HG03039 (cell line): ENCODE data around the gene FCN2.
"Not testable (repeated sequence)": the region's sequence is repeated elsewhere in the genome, so short reads cannot be mapped to it uniquely, and the experiment has no call there.

Experiments used
- ATAC-seq: cut with Tn5 transposase; IDR thresholded peaks from one replicate; pipeline ENCODE4 v1.9.1; 2021; ENCODE audit warnings: mild to moderate bottlenecking, moderate library complexity; ENCODE audit not compliant: unreplicated experiment

FCN2 gene

DNA sequence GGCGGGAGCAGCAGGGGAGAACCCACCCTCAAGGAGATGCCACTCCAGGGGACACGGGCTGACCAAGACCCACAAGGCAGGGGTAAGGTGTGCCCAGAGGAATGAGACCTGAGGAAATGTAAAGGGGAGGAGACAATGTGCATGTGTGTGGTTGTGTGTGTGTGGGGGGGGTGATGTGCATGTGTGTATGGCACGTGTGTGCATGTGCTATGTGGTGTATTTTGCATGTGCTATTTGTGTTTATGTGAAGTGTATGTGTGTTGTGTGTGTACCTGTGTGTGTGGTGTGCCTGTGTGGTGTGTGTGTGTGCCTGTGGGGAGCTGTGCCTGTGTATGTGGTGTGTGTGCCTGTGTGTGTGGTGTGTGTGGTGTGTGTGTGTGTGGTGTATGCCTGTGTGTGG, 33.5 kb upstream of the FCN2 start:
- no peak for ATAC-seq

DNA sequence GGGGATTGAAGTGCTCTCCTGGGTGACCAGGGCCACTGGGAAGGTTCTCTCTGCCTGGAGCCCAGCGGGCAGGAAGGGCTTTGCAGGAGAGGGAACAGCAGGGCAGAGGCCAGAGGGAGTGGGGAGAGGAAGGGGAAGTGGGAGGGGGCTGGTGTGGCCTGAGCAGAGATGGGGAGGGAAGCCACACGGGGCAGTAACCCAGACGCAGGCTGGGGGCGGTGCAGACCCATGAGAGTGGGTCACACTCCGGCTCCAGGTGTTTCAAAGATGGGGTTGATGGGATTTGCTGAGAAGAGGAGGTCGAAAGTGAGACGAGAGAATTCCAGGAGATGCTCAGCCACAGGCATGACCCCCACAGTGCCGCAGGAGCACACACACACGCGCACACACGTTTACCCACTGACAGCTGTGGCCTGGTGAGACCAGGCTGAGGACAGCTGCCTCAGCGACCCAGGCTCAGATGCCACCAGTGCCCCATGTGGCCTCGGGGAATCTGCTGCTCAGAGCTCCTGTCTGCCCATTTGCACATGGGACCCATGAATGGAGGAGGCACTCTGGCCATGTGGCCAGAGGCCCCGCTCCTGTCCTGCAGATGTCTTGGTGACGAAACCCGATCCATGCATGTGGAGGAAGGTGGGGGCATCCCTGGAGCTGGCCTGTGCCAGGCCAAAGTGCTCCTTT, 32.7 kb upstream of the FCN2 start:
- ATAC-seq = no peak

DNA sequence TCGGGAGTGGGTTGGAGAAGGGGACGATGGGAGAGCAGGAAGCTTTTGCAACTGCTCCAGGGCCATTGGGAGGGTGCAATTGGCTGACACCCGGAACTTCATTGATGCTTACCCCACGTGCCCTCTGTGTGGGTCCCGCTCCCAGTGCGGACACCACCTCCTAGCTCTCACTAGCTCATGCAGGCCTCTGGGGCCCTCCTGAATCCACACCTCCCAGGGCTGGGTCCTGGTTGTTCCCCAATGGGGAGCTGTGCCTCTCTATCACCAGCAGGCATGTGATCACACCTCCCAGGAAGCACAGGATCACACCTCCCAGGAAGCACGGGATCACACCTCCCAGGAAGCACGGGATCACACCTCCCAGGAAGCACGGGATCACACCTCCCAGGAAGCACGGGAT, 32.1 kb upstream of the FCN2 start:
- no peak for ATAC-seq

DNA sequence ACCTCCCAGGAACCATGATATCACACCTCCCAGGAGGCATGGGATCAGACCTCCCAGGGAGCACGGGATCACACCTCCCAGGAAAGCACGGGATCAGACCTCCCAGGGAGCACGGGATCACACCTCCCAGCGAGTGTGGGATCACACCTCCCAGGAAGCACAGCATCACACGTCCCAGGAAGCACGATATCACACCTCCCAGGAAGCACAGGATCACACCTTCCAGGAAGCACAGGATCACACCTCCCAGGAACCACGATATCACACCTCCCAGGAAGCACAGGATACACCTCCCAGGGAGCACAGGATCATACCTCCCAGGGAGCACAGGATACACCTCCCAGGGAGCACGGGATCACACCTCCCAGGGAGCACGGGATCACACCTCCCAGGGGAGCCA, 30.0 kb upstream of the FCN2 start:
- ATAC-seq = no peak

DNA sequence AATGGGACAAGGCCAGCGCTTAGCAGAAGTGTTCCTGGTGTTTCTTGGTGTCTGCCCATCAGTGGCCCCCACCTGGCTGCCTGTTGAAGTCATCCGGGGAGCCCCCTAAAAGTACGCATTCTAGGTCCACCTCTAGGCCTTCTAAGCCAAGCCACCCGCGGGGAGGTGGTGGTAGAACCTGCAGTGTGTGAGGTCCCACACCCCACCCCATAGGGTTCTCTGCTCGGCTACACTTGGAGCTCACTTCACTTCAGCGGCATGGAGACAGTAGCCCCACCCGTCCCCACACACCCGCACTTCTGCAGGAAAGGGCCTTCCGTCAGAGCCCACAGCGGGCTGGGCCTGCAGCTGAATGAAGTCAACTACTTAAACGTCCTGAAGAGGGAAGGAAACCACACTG, 29.6 kb upstream of the FCN2 start:
- ATAC-seq = no peak

DNA sequence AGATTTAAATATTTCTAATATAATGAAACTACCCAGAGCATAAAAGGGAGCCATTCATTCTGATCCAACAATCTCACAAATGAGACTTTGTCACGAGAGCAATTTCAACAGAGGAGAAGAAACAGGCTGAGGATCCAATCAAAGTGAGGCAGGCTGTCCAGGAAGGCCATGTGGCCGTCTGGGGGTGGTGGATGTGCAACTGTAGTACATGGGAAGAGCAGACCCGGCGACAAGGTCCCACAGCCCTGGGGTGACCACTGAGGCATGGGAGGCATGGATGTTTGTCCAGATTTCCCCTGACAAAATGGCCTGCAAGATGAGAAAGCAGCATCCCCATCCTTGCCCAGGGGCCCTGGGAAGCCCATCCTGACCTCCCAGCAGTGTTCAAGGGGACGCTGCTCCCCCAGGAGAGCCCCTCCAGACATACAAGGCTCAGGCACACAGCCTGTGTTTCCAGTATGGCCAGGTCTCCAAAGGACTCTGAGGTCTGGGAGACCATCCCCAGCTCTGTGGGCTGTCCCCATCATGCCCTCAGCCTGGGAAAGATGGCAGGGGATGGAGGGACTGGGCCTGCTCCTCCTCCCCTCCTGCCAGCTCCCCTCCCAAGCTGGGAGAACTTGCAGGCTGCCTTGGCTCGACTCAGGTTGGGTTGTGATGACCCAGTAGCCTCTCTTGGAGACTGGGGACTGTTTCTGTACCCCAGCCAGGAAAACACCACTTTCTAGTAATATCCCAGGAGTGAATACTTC, 27.5 kb upstream of the FCN2 start:
- no peak for ATAC-seq

DNA sequence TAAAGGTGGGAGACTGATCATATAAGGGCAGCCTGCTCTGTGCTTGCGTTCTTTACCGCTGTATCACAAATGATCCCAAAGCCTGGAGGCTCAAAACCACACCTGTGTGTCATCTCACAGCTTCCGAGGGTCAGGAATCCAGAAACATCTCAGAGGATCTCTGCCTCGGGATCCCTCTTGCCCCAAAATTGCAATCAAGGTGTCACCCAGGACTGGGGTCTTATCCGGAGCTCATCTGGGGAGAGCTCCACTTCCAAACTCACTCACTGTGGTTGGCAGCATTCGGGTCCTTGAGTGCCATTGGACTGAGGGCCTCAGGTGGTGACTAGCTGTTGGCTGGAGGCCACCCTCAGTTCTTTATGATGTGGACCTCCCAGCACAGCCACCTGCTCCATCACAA, 26.7 kb upstream of the FCN2 start:
- ATAC-seq = no peak

DNA sequence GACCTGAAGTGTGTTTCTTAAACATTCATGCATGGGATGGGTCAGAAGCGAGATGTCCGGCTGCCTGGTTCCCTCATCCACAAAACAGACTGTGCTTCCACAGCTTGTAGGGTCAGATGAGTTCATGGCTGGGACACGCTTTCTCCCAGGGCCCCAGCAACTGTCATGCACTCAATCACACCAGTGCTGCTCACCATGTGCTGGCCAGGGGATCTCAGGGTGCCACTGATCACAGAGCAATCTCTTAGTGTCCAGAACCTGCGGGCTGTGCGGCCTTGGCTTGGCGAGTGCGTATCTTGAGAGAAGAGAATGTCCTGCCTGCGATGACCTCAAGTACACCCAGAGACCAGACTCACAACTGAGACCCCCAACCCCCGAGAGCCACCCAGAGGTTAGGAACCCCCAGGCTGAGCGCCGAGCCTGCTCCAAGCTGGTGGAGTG, 26.0 kb upstream of the FCN2 start:
- ATAC-seq = no peak

DNA sequence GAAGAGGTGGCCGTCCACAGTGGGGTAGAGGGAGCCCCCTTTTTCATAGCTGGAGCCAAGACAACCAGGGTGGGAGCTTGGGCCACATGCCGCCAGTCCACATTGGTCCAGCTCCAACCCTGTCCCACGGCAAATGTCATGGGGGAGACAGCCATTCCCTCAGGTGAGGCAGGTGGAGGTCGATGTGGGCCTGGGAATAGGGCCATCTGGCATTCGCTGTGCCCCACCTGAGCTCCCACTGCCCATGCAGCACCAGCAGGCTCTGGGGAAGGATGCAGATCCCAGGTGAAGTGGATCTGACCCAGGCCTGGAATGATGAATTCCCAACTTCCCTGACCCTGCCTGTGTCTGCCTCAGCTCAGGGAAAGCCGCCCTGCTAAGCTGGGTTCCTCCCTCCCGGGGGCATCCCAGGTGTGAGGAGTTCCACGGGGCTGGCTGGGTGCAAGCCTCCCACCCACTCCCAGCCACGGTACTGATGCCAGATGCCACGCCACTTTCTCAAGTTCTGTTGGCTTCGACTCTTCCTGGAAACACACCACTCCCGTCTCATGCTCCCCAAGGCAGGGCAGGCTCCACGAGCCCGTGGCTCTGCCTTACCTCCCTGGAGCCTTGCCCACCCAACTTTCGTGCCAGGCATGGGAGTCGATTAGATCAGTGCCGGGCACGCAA, 25.2 kb upstream of the FCN2 start:
- no peak for ATAC-seq

DNA sequence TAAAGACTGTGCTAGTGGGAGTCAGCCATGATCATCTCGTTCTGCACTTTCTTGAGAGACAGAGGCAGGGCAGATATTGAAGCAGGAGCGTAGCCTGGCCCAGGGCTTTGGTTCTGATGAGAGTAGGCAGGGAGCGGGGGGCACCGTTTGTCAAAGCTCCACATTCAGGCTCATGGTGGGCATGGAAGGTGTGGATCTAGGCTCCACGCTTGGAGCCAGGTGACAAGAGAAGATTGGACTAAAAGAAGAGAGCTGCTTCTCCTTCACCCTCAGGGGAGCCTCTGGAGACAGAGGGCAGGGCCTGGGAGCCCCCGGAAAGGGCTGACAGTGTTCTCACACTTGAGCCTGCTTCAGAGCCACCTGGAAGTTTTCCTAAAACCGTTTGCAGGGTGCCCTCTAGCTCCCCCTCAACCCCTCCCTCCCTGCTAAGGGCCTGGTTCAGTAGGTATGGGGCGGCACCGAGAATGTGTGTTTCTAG, 24.7 kb upstream of the FCN2 start:
- no peak for ATAC-seq

DNA sequence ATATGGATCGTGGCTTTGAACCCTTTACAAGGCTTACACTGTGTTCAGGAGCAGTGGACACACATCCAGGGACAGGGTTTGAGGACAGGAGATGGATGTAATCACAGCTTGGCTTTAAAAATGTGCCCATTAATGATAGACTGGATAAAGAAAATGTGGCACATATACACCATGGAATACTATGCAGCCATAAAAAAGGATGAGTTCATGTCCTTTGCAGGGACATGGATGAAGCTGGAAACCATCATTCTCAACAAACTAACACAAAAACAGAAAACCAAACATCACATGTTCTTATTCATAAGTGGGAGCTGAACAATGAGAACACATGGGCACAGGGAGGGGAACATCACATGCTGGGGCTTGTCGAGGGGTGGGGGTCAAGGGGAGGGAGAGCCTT, 23.2 kb upstream of the FCN2 start:
- ATAC-seq = not testable (repeated sequence)

DNA sequence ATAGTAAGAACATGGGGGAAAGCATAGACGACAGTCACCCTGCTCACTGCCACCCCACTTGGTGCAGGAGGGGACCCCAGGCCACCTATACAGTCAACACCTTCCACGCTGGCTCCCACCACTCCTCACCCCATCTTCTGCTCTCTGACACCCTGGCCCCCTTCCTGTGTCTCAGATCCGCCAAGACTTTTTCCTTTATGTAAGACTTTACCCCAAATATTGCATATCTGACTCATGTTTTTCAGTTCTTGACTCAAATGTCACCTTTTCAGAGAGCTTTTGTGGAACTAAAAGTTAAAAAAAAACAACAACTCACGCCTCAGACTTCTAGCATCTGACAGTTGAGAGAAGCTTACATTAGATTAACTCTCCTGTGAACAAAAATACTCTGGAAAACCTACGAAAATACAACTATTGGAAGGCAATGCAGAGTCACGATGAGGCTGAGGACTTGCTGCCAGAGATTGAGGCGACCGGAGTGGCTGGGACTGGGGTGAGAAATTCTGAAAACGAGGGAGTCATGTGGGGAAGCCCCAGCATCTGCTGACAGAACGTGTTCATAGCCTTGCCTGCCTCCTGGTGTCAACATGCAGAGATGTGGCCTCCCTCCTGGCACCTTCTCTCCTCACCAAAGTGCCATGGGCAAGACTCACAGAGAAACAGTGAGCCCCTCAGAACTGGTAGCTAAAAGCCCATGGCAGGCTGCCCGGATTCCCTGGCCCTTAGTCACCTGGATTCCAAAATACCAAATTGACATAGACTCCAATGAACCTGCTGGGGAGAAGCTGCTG, 22.4 kb upstream of the FCN2 start:
- peak; percentile 63 for ATAC-seq

DNA sequence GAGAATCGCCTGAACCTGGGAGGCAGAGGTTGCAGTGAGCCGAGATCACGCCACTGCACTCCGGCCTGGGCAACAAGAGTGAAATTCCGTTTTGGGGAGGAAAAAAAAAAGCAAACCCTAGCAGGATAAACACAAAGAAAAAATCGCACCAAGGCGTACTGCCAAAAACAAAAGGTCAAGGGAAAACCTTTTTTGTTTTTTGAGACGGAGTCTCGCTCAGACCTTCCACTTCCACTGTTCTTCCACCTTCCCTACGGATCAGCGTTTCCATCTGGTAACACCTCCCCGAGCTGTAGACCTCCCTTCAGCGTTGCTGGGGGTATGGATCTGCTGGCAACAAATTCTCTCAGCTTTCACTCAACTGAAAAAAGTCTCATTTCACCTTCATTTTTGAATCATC, 20.1 kb upstream of the FCN2 start:
- ATAC-seq = no peak

DNA sequence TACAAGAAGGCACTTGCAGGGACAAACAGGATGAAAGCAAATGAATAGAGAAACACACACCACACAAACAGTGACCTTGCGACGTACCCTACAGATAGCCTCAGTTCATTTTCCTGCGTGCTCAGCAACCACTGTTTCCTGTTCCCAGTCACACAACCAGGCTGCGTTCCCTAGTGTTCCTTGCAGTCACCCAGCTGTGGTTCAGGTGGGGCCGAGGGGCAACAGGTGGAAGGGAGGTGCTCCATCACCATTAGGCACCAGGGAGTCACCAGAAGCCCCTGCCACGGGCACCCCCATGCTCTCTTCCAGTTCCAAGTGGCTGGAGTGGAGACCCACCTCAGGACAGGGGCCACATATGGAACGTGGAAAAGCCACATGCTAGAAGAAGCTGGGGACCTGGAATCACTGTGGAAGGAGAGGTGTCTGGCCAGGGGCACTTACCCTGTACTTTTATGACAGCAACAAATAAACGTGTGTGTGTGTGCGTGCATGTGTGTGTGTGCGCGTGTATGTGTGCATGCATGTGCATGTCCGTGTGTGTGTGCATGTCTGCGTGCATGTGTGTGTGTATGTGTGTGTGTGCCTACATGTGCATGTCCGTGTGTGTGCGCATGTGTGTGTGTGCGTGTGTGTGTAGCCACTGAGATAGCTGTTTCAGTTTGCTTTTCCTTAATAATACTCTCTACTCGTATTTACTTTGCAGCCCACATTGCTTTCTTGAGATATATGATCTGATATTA, 18.8 kb upstream of the FCN2 start:
- ATAC-seq = no peak

DNA sequence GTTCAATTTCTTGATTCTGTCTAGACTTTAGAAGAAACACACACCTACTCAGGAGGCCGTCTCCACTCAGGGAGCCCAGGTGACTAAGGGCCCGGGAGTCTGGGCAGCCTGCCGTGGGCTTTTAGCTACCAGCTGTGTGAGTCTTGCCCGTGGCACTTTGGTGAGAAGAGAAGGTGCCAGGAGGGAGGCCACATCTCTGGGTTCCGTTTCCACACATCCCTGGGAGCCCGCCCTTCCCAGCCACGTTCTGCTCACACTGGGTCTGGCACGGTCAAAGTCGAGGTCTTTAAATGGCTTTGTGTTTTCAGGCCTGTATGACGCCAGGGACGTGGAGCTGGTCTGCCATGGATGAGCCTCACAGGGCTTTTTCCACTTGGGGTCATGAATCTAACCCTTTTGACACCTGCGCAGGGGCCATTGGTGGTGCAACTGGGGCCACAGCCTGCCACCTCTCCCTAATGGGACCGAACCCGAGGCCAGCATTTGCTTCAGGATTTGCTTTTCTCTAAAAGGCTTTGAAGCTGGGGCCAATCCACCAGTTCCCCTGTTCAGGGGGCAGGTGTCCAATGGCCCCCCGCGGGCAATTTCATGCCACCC, 17.2 kb upstream of the FCN2 start:
- no peak for ATAC-seq

DNA sequence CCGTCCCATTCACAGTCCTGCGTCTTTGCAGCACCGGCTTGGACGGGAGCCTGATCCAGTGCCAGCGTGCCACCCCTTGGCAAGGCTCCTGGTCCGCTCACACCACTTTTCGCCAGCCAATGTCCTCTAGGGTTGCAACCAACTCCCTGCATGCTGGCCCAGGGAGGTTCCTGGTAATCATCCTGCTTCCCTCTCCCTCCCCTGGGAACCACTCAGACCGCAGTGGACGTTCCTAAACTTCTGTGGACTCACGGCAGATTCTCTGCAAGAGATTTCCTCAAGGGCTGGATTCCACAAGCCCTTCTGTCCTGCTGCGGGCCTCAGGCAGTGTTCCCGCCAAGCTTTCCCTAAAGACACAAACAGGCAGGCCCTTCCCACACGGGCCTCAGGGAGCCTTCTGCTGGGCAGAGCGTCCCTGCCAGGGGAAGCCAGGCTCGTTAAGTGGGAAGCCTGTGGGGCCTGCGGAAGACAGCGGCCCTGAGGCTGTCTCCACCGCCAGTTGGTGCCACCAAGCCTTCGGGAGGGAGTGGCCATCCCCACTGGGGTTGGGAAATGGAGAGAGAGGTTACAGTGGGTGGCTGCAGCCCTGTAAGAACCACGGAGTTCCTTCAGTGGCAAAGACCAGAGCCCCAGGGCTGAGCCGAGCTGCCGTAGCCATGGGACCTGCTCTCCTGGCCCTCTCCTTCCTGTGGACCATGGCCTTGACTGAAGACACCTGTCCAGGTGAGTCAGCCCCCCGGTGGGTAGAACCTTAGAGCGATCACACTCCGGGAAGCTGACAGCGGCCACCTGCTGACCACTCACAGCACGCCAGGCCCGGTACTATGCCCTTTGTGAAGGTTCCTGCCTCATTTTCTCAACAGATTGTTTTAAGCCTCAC, 16.4 kb upstream of the FCN2 start:
- no peak for ATAC-seq

DNA sequence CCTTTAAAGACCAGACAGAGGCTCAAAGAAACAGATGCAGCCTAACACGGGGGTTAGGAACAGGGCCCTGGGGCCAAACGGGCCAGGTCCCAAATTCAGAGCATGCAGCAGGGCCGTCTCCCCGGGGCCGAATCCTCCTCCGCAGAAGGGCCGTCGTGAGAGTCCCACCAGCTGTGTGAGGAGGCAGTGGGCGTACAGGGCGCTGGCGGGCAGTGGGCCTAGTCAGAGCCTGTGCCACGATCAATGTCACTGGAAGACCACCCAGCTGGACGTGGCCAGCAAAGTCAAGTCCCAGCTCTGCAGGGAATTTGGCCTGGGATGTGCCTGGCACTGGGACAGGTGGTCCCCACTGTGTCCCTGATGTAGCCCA, 15.8 kb upstream of the FCN2 start:
- ATAC-seq = no peak

DNA sequence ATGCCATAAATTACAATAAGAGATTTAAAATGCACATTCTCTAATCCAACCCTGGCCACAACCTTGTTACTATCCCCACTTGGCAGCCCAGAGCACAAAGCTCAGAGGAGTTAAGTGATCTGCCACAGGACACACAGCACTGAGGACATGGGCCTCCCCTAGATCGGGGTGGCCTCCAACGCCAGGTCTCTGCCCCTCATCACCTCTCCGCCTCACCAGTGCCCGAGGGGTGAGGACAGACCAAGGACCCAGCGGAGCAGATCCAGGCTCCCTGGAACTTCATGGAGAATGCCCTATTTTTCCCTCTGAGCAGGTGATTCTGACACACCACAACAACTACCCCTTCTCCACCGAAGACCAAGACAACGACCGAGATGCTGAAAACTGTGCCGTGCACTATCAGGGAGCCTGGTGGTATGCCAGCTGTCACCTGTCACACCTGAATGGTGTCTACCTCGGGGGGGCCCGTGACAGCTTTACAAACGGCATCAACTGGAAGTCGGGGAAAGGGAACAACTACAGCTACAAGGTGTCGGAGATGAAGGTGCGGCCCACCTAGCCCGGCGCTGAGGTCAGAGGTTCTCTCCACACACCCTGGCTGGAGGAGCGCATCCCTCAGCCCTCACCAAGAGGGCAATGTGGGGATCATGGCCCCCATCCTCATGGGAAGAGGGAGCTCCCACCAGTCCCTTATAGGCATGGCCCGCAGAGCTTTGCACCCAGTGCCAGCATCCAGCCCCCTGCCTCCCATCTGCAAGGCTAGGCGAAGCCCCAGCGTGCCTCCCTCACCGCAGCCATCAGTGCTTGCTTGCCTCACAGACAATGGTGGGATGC, 12.5 kb upstream of the FCN2 start:
- ATAC-seq = no peak
